Right cardiac atrium (tissue), 5 donors: Measurements from ENCODE around the gene ABHD17B. TPM values are rescaled to one million over a fixed set of nuclear protein-coding genes. Genes with fewer than 3 reads are reported as not detected.
A peak's percentile ranks its signal among the peaks of the same experiment; 100 is the strongest.

Experiments
- ATAC-seq, 2 donors: fragments of 200-7000 bp; cut with Tn5 transposase; one replicate each; pipeline versions ENCODE4 v1.8.0 to v1.9.1; 2020; ENCODE audit warnings: moderate library complexity in 2 of 2, mild to moderate bottlenecking in 1 of 2
- DNase-seq, 3 donors: peaks; one replicate each; pipeline ENCODE4 v3.0.0-alpha.2; 2020
- H3K27ac ChIP-seq: one replicate; pipeline ENCODE4 v1.5.1; 2013; ENCODE audit warnings: mild to moderate bottlenecking, low read length, control low read depth, moderate library complexity
- H3K27me3 ChIP-seq: one replicate; pipeline ENCODE4 v1.6.1; 2013; ENCODE audit not compliant: control insufficient read depth, insufficient read depth
- H3K4me1 ChIP-seq: one replicate; pipeline ENCODE4 v1.6.1; 2013; ENCODE audit warnings: low read length; ENCODE audit not compliant: control insufficient read depth, insufficient read depth
- H3K4me3 ChIP-seq: one replicate; pipeline ENCODE4 v1.5.1; 2013; ENCODE audit warnings: low read length, control low read depth
- H3K9me3 ChIP-seq: one replicate; pipeline ENCODE4 v1.6.1; 2013; ENCODE audit warnings: low read length; ENCODE audit not compliant: control insufficient read depth
- WGBS: extraction: QIAGEN DNeasy Blood & Tissue Kit; methylation state at CpG from one replicate; pipeline ENCODE4 v1.1.7; 2013; 5-methylcytosine and 5-hydroxymethylcytosine counted together
- intact Hi-C, 4 donors: fragments of 100-400 bp; cut with DNase I; formaldehyde crosslinking; loops; one replicate each; pipeline versions ENCODE4 v1.11.0 to v1.14.0; 2022 to 2023
- polyA plus RNA-seq: library from polyadenylated mRNA; stranded (reverse); fragments of 200-250 nt; gene quantifications from one replicate; pipeline ENCODE4 v1.2.3, GENCODE V29; 2013
- total RNA-seq, 4 donors: library from RNA; stranded (reverse); fragmentation: NEBNext Ultra II Directional; extraction: Animal tissue kit (Norgen Biotek cat#: 25700); gene quantifications; one replicate each; pipeline ENCODE4 v1.2.1, GENCODE V29; 2021
- donor health status: healthy with polysubstance abuse.
- donor health status: DM: no; HTN: yes; CAD: no.
- donor health status: DM: no; HTN: no; CAD: no.
- donor health status: DM: no; HTN: yes; CAD: no; lungs with severe emphysema.
- donor health status: DM: yes; HTN: yes; CAD: no.

ABHD17B gene
- total and polyA plus RNA-seq, 5 donors, result 4.8 to 11.4 (median 10.2) TPM

DNA sequence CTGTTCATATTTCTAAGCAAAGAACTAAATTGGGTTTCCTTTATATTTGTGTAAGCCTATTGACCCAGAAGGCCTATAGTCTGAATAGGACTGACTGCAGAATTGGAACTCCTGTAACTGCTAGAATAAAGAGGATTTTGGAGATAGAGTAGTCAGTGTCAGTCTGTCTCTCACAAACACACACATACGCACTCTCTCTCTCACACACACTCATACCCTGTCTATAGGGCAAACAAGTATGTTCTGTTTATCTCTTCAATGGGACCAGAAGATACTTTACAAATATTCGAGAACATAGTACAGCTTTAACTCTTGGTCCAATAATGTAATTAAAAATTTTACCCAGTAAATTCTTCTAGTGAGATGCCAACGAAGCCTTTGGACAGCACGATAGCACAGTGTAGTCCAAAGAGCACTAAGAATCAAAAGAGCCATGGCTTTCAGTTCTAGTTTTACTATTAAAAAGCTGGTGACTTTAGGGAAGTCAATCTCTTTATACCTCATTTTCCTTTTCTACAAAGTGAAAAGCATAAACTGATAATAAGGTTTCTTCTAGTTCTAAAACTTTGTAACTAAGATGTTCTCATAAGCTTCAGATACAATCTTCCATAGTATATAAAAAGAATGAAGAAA lies 19.3 kb downstream of the ABHD17B start:
- intact Hi-C loops, result no loop called here
- ATAC-seq, result no peak

DNA sequence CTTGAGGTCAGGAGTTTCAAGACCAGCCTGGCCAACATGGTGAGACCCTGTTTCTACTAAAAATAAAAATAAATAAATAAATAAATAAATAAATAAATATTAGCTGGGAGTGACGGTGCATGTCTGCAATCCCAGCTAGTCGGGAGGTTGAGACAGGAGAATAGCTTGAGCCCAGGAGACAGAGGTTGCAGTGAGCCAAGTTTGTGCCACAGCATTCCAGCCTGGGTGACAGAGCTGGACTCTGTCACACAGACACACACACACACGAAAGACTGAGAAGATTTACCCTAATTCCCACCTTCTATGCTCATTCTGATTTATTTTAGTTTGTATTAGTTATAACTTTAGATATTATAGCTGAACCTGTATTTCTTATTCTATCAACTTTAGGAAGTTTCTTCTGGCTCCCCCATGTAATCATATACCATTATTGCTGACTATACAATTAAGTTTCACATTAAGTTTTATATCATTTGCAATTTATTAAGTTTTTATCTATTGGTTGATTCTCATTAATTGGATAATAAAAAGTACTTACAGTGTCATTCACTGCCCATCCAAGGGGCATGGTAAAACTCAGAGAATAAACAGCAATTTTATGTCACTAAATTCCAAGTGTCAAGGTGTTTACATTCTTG lies 20.8 kb downstream of the ABHD17B start:
- WGBS, result 71% methylated on average over 3 of the region's 3 CpGs

More for the DNA sequence above, 19.3 kb downstream of the ABHD17B start:
- Histone ChIP-seq H3K27me3 (no peaks in the 10 kb centered on the region), H3K4me3 (no peak overlapping the region), H3K27ac (no peak overlapping the region), H3K4me1 (peaks cover 5% of the 10 kb centered on the region), H3K9me3 (no peaks in the 10 kb centered on the region)
- WGBS, result 88% methylated on average over 4 of the region's 4 CpGs
- DNase-seq, result no peak

GRCh38 chr9:71887362-71887761 lies 23.6 kb downstream of the ABHD17B start:
- WGBS, result 79% methylated on average over 1 of the region's 1 CpG
- peaks cover 1% of the 10 kb centered on the region for H3K4me1 ChIP-seq
- no peak overlapping the region for H3K4me3 ChIP-seq
- H3K27ac ChIP-seq, result no peak overlapping the region
- H3K9me3 ChIP-seq, result no peaks in the 10 kb centered on the region
- DNase-seq (no peak), ATAC-seq (no peak)
- H3K27me3 ChIP-seq, result no peaks in the 10 kb centered on the region
- intact Hi-C loops, result no loop called here

More for the DNA sequence above, 20.8 kb downstream of the ABHD17B start:
- DNase-seq (no peak), ATAC-seq (no peak)
- Histone ChIP-seq H3K27ac (no peak overlapping the region), H3K4me1 (peaks cover 4% of the 10 kb centered on the region), H3K9me3 (no peaks in the 10 kb centered on the region), H3K27me3 (no peaks in the 10 kb centered on the region), H3K4me3 (no peak overlapping the region)
- intact Hi-C loops, result no loop called here

GRCh38 chr9:71886541-71886940 lies 24.5 kb downstream of the ABHD17B start:
- 97% methylated on average over 10 of the region's 10 CpGs for WGBS
- no peaks in the 10 kb centered on the region for H3K27me3 ChIP-seq
- no peak overlapping the region for H3K4me3 ChIP-seq
- ATAC-seq, result no peak
- H3K9me3 ChIP-seq, result no peaks in the 10 kb centered on the region
- DNase-seq, result no peak
- H3K4me1 ChIP-seq, result peaks cover 1% of the 10 kb centered on the region
- intact Hi-C loops, result no loop called here
- no peak overlapping the region for H3K27ac ChIP-seq

- ATAC-seq (no peak), DNase-seq (no peak)
- 93% methylated on average over 1 of the region's 1 CpG for WGBS
- H3K27me3 ChIP-seq, result no peaks in the 10 kb centered on the region
- intact Hi-C loops, result no loop called here
- H3K27ac ChIP-seq, result no peak overlapping the region
- H3K9me3 ChIP-seq, result no peaks in the 10 kb centered on the region
- no peak overlapping the region for H3K4me3 ChIP-seq
- peaks cover 1% of the 10 kb centered on the region for H3K4me1 ChIP-seq
Measured at GRCh38 chr9:71886015-71886414, 25.0 kb downstream of the ABHD17B start.

GRCh38 chr9:71885467-71885866 lies 25.5 kb downstream of the ABHD17B start:
- H3K27ac ChIP-seq, result no peak overlapping the region
- ATAC-seq (no peak), DNase-seq (no peak)
- H3K4me1 ChIP-seq, result peaks cover 1% of the 10 kb centered on the region
- H3K9me3 ChIP-seq, result no peaks in the 10 kb centered on the region
- 27% methylated on average over 2 of the region's 2 CpGs for WGBS
- no peaks in the 10 kb centered on the region for H3K27me3 ChIP-seq
- intact Hi-C loops, result no loop called here
- no peak overlapping the region for H3K4me3 ChIP-seq

DNA sequence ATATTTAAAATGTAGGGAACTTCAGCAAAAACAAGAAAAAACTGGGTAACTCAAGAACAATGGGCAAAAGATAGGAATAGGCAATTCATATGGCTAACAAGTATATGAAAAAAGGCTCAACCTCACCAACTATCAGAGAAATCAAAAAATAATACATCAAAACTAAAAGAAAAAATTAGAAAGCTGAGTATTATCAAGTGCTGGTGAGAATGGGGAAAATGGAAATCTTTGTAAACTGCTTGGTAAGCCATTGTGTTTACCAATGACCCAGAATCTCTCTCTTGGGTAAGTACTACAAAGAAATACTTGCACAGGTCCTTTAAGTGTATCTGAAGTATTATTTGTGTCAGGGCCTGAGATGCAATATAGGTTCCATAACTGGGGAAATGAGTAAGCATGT lies 27.0 kb downstream of the ABHD17B start:
- H3K27me3 ChIP-seq, result no peaks in the 10 kb centered on the region
- no peak for ATAC-seq
- no peaks in the 10 kb centered on the region for H3K9me3 ChIP-seq
- H3K4me1 ChIP-seq, result no peaks in the 10 kb centered on the region
- intact Hi-C loops, result no loop called here
- no peak overlapping the region for H3K27ac ChIP-seq
- no peak for DNase-seq
- no peak overlapping the region for H3K4me3 ChIP-seq

DNA sequence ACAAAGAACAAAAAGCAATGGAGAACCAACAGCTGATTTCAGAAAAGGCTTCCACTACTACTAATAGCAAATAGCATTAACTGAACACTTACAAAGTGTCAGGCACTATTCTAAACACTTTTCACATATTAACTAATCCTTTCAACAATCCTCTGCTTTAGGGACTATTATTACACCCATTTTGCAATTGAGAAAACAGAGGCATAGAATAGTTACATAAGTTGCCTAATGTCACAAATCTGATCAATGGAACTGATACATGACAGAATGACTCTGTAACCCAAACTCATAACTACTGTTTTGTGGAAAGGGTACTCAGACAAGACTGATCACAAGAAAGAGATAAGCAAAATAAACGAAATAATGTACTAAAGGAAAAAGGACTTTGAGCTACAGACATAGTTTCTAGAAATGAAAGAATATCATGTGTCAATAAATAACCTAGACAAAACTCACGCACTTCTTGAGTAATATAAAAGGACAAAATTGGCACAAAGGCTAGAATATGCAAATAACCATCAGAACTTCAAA lies 31.3 kb downstream of the ABHD17B start:
- intact Hi-C loops, result no loop called here
- no peak for DNase-seq
- ATAC-seq, result no peak

GRCh38 chr9:71878327-71879274 lies 32.4 kb downstream of the ABHD17B start:
- DNase-seq, result peak in 1 of 3 donors; percentile 3
- Histone ChIP-seq H3K4me1 (no peaks in the 10 kb centered on the region), H3K27ac (no peak overlapping the region), H3K4me3 (no peak overlapping the region), H3K27me3 (no peaks in the 10 kb centered on the region), H3K9me3 (no peaks in the 10 kb centered on the region)
- 100% methylated on average over 4 of the region's 4 CpGs for WGBS
- intact Hi-C loops, result no loop called here
- no peak for ATAC-seq

More for the DNA sequence above, 31.3 kb downstream of the ABHD17B start:
- H3K9me3 ChIP-seq, result no peaks in the 10 kb centered on the region
- no peak overlapping the region for H3K4me3 ChIP-seq
- no peaks in the 10 kb centered on the region for H3K4me1 ChIP-seq
- 96% methylated on average over 2 of the region's 2 CpGs for WGBS
- H3K27me3 ChIP-seq, result no peaks in the 10 kb centered on the region
- H3K27ac ChIP-seq, result no peak overlapping the region

GRCh38 chr9:71876829-71877228 lies 34.2 kb downstream of the ABHD17B start:
- no peak overlapping the region for H3K4me3 ChIP-seq
- no peak overlapping the region for H3K27ac ChIP-seq
- intact Hi-C loops, result no loop called here
- no peaks in the 10 kb centered on the region for H3K4me1 ChIP-seq
- DNase-seq, result no peak
- ATAC-seq, result no peak
- H3K27me3 ChIP-seq, result no peaks in the 10 kb centered on the region
- H3K9me3 ChIP-seq, result no peaks in the 10 kb centered on the region

DNA sequence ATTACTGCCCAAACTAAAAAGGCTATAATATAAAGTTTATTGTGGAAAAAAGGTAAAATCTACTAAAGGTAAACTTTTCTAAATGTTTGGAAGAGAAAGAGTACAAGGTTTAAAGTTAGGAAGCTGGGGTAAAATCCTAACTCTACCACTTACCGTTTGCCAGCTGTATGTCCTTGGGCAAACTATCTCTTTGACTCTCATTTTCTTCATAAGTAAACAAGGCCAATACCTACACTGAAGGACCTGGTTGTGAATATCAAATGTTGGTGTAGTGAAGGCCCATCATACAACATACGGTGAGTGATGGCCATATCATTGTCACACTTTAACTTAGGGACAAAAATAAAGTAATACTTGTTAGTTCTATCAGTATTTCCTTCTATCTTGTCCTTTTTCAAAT lies 34.9 kb downstream of the ABHD17B start:
- H3K4me3 ChIP-seq, result no peak overlapping the region
- H3K9me3 ChIP-seq, result no peaks in the 10 kb centered on the region
- intact Hi-C loops, result no loop called here
- ATAC-seq, result no peak
- H3K27me3 ChIP-seq, result no peaks in the 10 kb centered on the region
- 90% methylated on average over 2 of the region's 2 CpGs for WGBS
- DNase-seq, result no peak
- H3K27ac ChIP-seq, result no peak overlapping the region
- no peaks in the 10 kb centered on the region for H3K4me1 ChIP-seq
